DND-41 (cell line): Measurements from ENCODE around the gene BEST3.

ENCODE experiments used
- EZH2 ChIP-seq: IDR thresholded peaks from 3 replicates; pipeline ENCODE4 v1.6.1; 2012; ENCODE audit warnings: borderline replicate concordance, low read depth, mild to moderate bottlenecking, moderate library complexity, low read length, inconsistent platforms; ENCODE audit not compliant: severe bottlenecking
- TF ChIP-seq, protein P1 (sequence below): IDR thresholded peaks from 2 replicates; pipeline ENCODE4 v1.5.1; 2012; ENCODE audit warnings: borderline replicate concordance, low read length, moderate library complexity, mild to moderate bottlenecking; ENCODE audit not compliant: poor library complexity, severe bottlenecking; ENCODE audit errors: extremely low read depth

DNA sequence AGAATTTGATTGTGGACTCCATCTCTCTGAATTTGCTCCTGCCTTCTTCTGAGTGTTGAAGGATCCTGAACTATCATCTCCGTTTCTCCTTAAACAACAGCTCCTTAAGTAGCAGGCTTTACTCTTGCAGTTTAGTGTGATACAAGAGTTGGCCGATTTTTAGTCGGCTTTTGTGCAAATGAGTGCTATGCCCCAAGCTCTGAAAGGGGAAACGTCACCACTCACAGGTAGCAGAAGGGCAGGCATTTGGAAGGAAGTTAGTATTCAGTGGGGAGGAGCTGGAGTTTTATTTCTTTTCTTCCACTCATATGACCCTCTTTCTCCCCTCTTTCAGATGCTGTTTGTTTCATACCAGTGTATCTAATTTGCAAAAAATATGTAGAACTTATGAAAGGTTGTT, 51.9 kb downstream of the BEST3 start:
- TF ChIP-seq, protein P1, sequence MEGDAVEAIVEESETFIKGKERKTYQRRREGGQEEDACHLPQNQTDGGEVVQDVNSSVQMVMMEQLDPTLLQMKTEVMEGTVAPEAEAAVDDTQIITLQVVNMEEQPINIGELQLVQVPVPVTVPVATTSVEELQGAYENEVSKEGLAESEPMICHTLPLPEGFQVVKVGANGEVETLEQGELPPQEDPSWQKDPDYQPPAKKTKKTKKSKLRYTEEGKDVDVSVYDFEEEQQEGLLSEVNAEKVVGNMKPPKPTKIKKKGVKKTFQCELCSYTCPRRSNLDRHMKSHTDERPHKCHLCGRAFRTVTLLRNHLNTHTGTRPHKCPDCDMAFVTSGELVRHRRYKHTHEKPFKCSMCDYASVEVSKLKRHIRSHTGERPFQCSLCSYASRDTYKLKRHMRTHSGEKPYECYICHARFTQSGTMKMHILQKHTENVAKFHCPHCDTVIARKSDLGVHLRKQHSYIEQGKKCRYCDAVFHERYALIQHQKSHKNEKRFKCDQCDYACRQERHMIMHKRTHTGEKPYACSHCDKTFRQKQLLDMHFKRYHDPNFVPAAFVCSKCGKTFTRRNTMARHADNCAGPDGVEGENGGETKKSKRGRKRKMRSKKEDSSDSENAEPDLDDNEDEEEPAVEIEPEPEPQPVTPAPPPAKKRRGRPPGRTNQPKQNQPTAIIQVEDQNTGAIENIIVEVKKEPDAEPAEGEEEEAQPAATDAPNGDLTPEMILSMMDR: no peak
- no peak for TF ChIP-seq EZH2
